ENCODE results near the gene LRPAP1. TPM values are rescaled to one million over a fixed set of nuclear protein-coding genes. Genes with fewer than 3 reads are reported as not detected.
"Not testable (repeated sequence)": the region's sequence is repeated elsewhere in the genome, so short reads cannot be mapped to it uniquely, and the experiment has no call there.

The LRPAP1 gene
- total RNA-seq, 1 experiment from 2014 or later, result 110 TPM

GRCh38 chr4:3461515-3462291 is 70.5 kb downstream of the LRPAP1 start:
- in situ Hi-C loops (cut with HindIII; ENCODE audit: low pct_unique_long_range_greater_than_20kb, low sequenced_read_pairs), result no loop called here
- CTCF ChIA-PET, result no interaction called here

GRCh38 chr4:3460926-3461325 is 71.3 kb downstream of the LRPAP1 start:
- POLR2A ChIA-PET, result no interaction called here
- CTCF ChIA-PET, result no interaction called here
- no peak overlapping the region for H3K4me3 ChIP-seq (ENCODE audit: low read depth in 2 of 2, low read length in 2 of 2)
- intact Hi-C loops (cut with micrococcal nuclease; ENCODE audit: unreplicated experiment), result no loop called here
- no peak for DNase-seq (ENCODE audit: low read depth, low spot score)
- no peaks in the 10 kb centered on the region for H3K9me3 ChIP-seq (ENCODE audit: control insufficient read depth, insufficient read depth, low read depth, low read length)
- BruUV-seq (replicated peaks), result no TSS peak
- H3K27ac ChIP-seq (ENCODE audit: low read length), result no peak overlapping the region
- in situ Hi-C loops (cut with HindIII; ENCODE audit: low pct_unique_long_range_greater_than_20kb, low sequenced_read_pairs), result no loop called here
- no peaks in the 10 kb centered on the region for H3K36me3 ChIP-seq (ENCODE audit: control insufficient read depth, insufficient read depth, low read length)
- no peak for ATAC-seq
- H3K27me3 ChIP-seq (ENCODE audit: control insufficient read depth, insufficient read depth, low read length), result no peaks in the 10 kb centered on the region
- H3K4me1 ChIP-seq (ENCODE audit: control insufficient read depth, insufficient read depth, low read length), result no peaks in the 10 kb centered on the region
- TF ChIP-seq REST (IDR thresholded peaks at IDR 0.05; ENCODE audit: insufficient read depth in 1 of 2, low read depth in 2 of 2, low read length in 1 of 2), result no peak
- TF ChIP-seq POLR2AphosphoS5 (IDR thresholded peaks at IDR 0.05; ENCODE audit: low read depth, low read length), result no peak
- TF ChIP-seq TCF7L2 (IDR thresholded peaks at IDR 0.05; ENCODE audit: low read depth, low read length), result no peak
- TF ChIP-seq CTCF (IDR thresholded peaks at IDR 0.05), result no peak
- TF ChIP-seq SIN3A (IDR thresholded peaks at IDR 0.05; ENCODE audit: borderline replicate concordance, insufficient read depth, low read depth, low read length), result no peak

More at GRCh38 chr4:3461515-3462291, 70.5 kb downstream of the LRPAP1 start:
- H3K36me3 ChIP-seq (ENCODE audit: control insufficient read depth, insufficient read depth, low read length), result no peaks in the 10 kb centered on the region
- no TSS peak for BruUV-seq (replicated peaks)
- TF ChIP-seq TCF7L2 (IDR thresholded peaks at IDR 0.05; ENCODE audit: low read depth, low read length), result no peak
- no peak for TF ChIP-seq REST (IDR thresholded peaks at IDR 0.05; ENCODE audit: insufficient read depth in 1 of 2, low read depth in 2 of 2, low read length in 1 of 2)
- no peak for TF ChIP-seq CTCF (IDR thresholded peaks at IDR 0.05)
- TF ChIP-seq POLR2AphosphoS5 (IDR thresholded peaks at IDR 0.05; ENCODE audit: low read depth, low read length), result no peak; the same call in 1 of the 2 replicates
- no peak for TF ChIP-seq SIN3A (IDR thresholded peaks at IDR 0.05; ENCODE audit: borderline replicate concordance, insufficient read depth, low read depth, low read length)
- no peaks in the 10 kb centered on the region for H3K27me3 ChIP-seq (ENCODE audit: control insufficient read depth, insufficient read depth, low read length)
- H3K4me3 ChIP-seq (ENCODE audit: low read depth in 2 of 2, low read length in 2 of 2), result no peak overlapping the region
- intact Hi-C loops (cut with micrococcal nuclease; ENCODE audit: unreplicated experiment), result no loop called here
- no peaks in the 10 kb centered on the region for H3K4me1 ChIP-seq (ENCODE audit: control insufficient read depth, insufficient read depth, low read length)
- no peak overlapping the region for H3K27ac ChIP-seq (ENCODE audit: low read length)
- no peaks in the 10 kb centered on the region for H3K9me3 ChIP-seq (ENCODE audit: control insufficient read depth, insufficient read depth, low read depth, low read length)
- ATAC-seq, result peak; percentile 76
- DNase-seq (ENCODE audit: low read depth, low spot score), result no peak
- POLR2A ChIA-PET, result no interaction called here

- in situ Hi-C loops (cut with HindIII; ENCODE audit: low pct_unique_long_range_greater_than_20kb, low sequenced_read_pairs); intact Hi-C loops (cut with micrococcal nuclease; ENCODE audit: unreplicated experiment); H3K36me3 ChIP-seq (ENCODE audit: control insufficient read depth, insufficient read depth, low read length); DNase-seq (ENCODE audit: low read depth, low spot score); CTCF ChIA-PET; POLR2A ChIA-PET; H3K27me3 ChIP-seq (ENCODE audit: control insufficient read depth, insufficient read depth, low read length); H3K9me3 ChIP-seq (ENCODE audit: control insufficient read depth, insufficient read depth, low read depth, low read length); H3K27ac ChIP-seq (ENCODE audit: low read length); ATAC-seq; BruUV-seq (replicated peaks); H3K4me3 ChIP-seq (ENCODE audit: low read depth in 2 of 2, low read length in 2 of 2); H3K4me1 ChIP-seq (ENCODE audit: control insufficient read depth, insufficient read depth, low read length): not testable (repeated sequence)
These were observed 73.1 kb downstream of the LRPAP1 start for GRCh38 chr4:3459156-3459555.

Measured in Panc1 (cell line).